Hepatocyte (in vitro differentiated cells): ENCODE results near the gene SLC27A3.

ENCODE experiments used
- EZH2 ChIP-seq: fragments of 200-600 bp; sonication (generic); IDR thresholded peaks from 2 replicates; pipeline ENCODE4 v1.6.1; 2016; ENCODE audit warnings: antibody characterized with exemption, mild to moderate bottlenecking, borderline replicate concordance
- EZH2phosphoT487 ChIP-seq: fragments of 200-600 bp; sonication (generic); IDR thresholded peaks from one replicate; pipeline ENCODE4 v1.6.1; 2018; ENCODE audit warnings: antibody characterized with exemption, mild to moderate bottlenecking, low read depth, moderate library complexity; ENCODE audit not compliant: unreplicated experiment, severe bottlenecking
- TF ChIP-seq, protein P1 (sequence below): fragments of 200-600 bp; sonication (generic); IDR thresholded peaks from 2 replicates; pipeline ENCODE4 v1.5.1; 2016; ENCODE audit warnings: antibody characterized with exemption, mild to moderate bottlenecking; ENCODE audit not compliant: poor library complexity

DNA sequence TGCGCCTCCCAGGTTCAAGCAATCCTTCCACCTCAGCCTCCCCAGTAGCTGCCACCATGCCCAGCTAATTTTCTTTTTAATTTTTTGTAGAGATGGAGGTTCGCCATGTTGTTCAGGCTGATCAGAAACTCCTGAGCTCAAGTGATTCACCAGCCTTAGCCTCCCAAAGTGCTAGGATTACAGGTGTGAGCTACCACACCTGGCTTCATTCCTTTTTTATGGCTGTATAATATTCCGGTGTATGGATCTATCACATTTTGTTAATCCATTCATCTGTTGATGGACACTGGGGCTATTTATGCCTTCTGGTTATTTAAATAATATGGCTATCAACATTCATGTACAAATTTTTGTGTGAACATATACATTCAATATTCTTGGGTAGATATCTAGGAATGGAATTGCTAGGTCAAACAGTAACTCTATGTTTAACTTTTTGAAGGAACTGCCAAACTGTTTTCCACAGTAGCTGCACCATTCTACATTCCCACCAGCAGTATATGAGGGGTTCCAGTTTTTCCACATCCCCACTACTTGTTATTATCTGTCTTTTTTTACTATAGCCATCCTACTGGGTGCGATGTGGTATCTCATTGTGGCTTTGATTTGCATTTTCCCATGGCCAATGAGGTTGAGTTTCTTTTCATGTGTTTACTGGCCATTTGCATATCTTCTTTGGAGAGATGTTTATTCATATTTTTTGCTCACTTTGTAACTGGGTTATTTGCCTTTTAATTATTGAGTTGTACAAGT lies 11.0 kb downstream of the SLC27A3 start:
- TF ChIP-seq EZH2 (no peak), EZH2phosphoT487 (no peak)
- TF ChIP-seq, protein P1, sequence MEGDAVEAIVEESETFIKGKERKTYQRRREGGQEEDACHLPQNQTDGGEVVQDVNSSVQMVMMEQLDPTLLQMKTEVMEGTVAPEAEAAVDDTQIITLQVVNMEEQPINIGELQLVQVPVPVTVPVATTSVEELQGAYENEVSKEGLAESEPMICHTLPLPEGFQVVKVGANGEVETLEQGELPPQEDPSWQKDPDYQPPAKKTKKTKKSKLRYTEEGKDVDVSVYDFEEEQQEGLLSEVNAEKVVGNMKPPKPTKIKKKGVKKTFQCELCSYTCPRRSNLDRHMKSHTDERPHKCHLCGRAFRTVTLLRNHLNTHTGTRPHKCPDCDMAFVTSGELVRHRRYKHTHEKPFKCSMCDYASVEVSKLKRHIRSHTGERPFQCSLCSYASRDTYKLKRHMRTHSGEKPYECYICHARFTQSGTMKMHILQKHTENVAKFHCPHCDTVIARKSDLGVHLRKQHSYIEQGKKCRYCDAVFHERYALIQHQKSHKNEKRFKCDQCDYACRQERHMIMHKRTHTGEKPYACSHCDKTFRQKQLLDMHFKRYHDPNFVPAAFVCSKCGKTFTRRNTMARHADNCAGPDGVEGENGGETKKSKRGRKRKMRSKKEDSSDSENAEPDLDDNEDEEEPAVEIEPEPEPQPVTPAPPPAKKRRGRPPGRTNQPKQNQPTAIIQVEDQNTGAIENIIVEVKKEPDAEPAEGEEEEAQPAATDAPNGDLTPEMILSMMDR: no peak
